Hypothalamus (tissue), 51 donors: Measurements from ENCODE around the gene GPR84.

Experiments used
- DNase-seq, 51 donors: peaks; one replicate each; lab custom pipeline; 2025; lab: John Stamatoyannopoulos, UW

GPR84 gene

DNA sequence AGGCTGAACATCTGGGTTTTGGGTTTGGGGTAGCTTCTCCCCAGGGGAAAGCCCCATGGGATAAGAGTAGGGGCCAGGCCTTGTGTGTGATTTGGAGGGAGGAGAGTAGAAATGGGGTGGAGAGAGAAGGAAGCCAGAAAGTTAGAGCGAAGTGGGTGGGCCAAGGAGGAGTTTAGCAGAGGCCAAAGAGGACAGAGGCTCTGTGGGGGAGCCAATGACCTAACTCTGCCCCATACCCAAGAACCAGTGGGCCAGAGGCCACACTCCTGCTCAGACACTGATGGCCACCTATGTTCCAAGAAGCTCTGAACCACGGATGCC lies 10.9 kb upstream of the GPR84 start:
- no peak for DNase-seq

- DNase-seq = peak in 2 of 51 donors; percentile 16 to 17
Observed at GRCh38 chr12:54374562-54375258, 10.4 kb upstream of the GPR84 start.

DNA sequence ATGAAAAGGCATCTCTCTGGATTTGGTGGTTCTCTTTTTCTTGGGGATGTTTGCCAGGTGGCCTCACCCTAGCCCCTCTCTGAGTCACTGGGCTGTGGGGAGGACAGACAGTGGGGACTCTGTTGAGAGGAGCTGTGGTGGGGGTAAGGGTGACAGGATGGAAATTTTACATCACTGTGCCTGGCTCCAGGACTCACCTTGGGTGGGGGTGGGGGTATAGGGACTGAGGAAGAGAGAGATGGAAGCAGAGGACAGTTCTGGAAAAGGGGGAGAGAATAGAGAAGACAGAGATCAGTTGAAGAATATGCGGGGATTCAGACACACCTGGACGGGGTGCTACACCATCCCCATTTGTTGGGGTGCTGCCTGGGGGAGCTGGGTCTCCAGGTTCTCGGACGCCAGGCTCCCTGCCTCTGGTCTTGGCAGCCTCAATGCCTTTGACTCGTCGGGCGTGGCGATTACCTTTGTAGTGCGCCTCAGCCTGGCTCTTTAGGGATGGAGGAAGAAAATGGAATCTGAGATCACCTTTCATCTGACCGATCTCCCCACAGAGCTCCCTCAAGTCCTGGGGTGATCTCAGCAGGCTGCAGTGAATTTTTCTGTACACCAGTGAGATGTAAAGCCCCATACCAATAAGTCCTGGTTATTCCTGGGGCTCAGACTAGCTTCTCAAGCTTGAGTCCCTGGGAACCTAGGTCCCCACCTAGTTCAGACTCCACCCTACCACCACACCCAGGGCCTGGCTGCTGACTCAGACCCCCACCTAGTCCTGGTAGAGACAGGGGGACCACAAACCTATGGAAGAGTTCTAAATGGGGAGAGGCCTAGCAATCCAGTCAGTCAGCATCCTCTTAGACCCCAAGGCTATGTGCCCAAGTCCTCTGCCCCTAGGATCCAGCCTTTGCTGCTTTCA lies 9.6 kb upstream of the GPR84 start:
- DNase-seq = no peak

GRCh38 chr12:54372113-54372806 lies 8.0 kb upstream of the GPR84 start:
- DNase-seq = peak in 1 of 51 donors; percentile 16

DNA sequence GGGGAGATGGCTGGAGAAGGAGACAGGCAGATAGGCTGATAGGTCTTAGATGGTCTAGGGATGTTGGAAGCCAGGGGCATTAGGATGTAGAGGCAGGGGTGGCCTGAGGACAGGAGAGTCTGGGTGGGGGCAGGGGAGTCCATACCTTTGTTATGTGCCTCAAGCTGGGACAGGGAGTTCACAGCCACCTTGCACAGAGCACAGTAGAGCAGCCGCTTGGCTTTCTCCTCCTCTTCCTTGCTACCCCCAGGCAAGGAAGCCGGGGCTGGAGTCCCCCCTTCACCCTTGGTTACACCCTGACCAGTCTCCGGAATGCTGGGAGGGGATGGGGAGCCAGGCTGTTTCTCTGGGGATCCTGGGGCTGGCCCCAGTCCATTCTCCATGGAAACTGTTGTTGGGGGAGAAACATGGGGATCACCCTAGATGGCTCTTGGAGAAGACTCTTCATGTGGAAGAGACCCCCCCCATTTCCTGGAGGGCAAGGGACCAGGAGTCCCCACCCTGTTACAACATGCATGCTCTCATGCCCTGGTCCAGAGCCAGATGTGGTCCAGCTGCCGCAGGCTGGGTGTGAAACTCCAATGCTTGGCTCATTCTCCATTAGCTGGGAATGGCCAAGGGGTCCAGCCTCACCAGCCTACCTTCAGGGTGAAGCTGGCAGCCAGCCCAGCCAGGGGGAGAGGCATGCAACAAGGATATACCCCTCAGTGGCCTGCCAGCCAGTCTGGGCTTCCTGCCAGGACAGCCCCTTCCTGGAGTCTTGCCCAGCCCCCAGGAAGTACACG lies 7.2 kb upstream of the GPR84 start:
- peak in 17 of 51 donors; percentile 20 to 66 (median 43) for DNase-seq

GRCh38 chr12:54370171-54370730 lies 6.0 kb upstream of the GPR84 start:
- peak in 49 of 51 donors; percentile 26 to 84 (median 70) for DNase-seq

DNA sequence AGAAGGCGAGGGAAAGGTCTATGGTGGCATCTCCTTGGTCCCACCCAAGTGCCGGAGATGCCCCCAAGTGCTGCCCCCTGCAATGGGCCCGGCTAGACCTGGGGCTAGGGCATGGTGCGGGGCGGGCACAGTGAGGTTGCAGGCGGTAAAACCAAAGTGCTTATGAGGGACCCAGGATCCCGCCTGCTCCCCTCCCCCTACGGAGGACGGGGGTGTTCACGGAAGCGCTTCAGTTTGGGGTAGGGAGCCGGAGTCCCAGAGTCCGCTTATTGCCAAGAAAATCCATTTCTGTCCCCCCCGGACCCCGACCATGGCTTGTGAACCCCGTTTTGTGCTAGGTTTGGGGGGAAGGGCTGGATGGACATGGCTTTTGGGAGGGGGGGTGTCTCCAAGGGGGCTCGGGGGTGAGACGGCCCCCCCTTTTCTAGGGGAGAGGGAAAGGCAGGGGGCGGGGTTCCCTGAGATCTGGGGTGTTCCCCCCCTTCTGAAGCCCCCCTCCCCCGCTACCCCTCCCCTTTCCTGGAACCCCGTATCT lies 5.4 kb upstream of the GPR84 start:
- no peak for DNase-seq

DNA sequence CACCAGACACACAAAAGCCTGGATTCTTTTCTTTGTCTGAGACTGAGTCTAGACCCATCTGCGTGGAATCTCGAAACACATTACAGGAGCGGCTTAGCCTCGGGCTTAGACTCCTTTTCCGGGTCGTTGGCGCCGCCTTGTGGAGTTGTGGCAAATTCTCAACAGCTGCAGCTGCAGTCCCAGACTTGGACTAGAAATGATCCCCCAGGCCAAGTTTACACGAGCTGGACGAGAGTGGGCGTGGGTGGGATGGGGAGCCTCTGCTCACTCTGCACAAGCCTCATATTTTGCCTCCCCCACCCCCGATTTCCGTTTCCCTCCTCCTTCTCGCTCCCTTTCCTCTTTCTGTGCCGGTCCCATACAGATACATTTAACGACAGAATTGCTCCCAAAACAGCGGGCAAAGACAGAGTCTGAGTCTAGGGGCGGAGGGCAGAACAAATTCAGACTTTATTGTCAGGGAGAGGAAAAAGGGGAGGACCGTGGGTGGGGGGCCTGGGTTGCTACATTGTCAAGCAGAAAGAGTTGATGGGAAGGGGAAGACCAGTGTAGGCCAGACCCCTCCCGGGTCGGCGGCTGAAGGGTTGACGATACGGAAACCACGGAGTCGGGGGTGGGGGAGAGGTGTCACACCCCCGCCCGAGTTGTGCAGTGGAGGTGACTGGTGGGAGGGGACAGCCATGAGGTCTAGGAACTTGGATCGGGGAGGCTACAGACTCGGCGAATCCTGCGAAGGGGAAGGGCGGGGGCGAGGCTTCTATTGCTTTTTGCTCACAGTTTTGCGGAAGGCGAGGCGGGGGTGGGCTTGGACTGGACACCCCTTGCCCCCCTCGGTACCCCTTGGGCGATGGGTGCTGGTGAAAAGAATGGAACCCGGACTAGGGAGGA lies 4.7 kb upstream of the GPR84 start:
- peak in 48 of 51 donors; percentile 19 to 93 (median 74) for DNase-seq

DNA sequence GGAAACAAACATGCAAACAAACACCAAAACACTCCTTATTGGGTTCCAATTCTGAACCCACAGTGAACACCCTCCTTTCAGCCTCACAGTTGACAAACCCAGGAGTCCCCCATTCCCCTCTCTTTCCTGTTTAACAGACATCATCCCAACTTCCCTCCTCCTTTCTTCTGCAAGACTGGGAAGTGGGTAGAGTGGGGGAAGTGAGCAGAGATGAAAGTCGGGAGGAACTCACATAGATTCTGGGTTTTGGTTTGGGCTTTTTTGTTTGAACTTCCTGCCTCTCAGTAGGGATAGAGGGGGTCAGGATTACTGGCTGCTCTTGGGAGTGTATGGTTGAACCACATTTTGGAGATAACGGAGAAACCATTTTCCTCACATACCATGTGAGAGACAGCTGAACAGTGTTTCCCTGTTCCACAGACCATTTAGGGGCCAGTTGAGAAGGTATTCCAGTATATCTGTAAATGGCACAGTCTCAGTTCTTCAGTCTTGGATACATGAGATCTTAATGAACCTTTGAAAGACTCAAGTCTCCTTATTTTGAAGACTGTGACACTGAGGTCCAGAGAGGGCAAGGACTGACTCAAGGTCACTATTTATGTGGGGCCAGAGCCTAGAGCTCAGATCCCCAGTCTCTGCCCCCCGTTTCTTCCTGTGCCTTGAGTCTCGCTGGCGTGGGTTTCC lies 3.9 kb upstream of the GPR84 start:
- DNase-seq = no peak

DNA sequence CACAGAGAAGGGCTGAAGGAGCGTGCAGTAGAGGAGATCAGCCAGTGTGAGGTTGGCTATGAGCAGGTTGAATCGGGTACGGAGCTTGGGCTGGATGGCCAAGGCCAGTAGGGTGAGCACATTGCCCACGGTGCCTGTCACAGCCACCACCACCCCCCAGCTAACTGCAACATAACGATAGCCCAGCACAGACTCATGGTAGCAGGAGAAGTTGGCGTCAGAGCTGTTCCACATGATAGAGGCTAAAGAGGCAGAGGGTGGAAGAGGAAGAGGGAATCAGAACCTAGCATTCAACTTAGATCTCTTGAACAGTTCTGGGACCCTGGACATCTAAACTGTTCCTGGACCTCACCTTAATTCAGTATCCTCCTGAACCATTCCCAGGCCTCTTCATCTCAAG lies 668 bp downstream of the GPR84 start:
- no peak for DNase-seq

- DNase-seq = no peak
Observed at GRCh38 chr12:54363047-54363446, 1.2 kb downstream of the GPR84 start.

DNA sequence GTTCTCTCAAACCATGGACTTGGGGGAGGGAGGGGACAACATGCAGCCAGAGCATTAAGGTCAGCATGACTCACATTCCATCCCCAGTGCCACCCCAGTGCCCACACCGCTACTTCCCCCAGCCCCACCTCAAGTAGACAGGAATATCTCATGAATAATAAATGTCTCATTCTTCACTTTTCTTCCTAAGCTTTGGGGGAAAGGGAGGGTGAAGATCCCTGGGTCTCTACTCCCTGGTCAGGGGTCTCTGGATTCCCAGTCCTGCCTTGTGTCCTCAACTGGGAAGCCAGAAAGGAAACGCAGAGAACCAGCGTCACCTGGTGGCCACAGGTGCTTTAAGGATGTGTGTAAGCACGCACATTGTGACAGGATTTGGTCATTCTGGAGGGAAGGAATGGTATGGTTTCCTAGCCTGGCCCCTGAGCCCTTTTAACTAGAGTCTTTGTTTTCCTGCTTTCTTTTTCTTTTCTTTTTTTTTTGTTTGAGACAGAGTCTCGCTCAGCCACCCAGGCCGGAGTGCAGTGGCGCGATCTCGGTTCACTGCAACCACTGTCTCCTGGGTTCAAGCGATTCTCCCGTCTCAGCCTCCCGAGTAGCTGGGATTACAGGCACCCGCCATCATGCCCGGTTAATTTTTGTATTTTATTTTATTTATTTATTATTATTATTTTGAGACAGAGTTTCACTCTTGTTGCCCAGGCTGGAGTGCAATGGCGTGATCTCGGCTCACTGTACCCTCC lies 3.4 kb downstream of the GPR84 start:
- DNase-seq = peak in 39 of 51 donors; percentile 12 to 86 (median 64)

GRCh38 chr12:54359762-54360351 lies 4.4 kb downstream of the GPR84 start:
- DNase-seq = no peak

DNA sequence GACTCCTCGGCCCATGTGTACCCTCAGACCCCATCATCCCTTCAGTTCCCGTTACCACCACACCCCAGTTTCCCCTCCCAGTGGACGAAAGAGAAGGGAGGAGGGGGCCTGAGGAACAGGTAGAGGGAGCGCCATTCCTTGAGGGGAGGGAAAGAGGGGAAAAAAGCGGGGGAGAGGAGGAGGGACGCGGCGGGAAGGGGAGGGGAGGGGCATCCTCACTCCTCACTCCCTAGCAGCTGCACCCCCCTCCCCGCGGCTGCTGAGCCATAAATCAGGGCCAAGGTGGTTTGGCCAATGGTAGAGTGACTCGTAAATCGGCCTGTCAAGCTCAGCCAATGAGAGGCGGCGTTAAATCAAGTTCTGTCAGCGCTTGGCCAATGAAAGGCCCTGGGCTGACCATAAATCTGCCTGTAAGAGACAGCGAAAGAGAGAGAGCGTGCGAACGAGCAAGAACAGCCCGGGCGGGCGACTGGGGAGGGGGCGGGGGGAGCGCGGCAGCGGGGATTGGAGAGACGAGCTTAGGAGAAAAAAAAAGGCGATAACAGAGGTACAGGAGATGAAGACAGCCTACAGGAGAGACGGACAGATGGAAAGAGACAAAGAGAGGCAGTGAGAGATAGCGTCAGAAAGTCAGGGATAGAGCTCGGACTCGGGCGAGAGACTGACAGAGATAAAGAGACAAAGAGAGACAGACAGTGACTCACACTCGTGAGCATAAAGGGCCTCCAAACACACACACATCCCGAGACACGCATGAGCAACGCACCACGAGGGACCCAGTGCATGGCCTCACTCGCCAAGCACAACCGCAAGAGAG lies 5.1 kb downstream of the GPR84 start:
- DNase-seq = peak; percentile 62 to 99 (median 95)

- DNase-seq = peak in 18 of 51 donors; percentile 14 to 58 (median 29)
Observed at GRCh38 chr12:54358191-54358944, 5.9 kb downstream of the GPR84 start.
